GM21423 (cell line): ENCODE measurements around the gene THSD4.

Source experiments
- ATAC-seq: cut with Tn5 transposase; IDR thresholded peaks from one replicate; pipeline ENCODE4 v1.9.1; 2021; ENCODE audit warnings: mild to moderate bottlenecking, moderate library complexity; ENCODE audit not compliant: unreplicated experiment

Gene THSD4

DNA sequence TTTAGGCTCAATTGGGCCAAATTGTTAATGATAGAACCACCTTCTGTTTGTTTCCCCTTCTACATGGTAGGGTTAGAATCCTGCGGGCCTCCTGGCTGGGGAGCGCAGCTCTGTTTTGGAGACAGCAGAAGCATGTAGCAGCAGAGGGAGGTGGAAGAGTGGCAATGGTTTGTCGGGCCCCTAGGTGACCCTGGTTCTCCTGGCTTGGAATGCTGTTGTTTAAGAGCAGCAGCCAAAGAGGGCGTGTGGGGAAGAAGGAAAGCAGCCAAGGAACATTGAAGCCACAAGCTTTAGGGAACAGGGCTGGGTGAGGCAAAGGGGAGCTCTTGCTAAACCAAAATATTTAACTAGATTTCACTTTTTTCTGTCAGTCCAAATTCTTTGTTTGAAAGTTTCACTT, 481.4 kb downstream of the THSD4 start:
- no peak for ATAC-seq

DNA sequence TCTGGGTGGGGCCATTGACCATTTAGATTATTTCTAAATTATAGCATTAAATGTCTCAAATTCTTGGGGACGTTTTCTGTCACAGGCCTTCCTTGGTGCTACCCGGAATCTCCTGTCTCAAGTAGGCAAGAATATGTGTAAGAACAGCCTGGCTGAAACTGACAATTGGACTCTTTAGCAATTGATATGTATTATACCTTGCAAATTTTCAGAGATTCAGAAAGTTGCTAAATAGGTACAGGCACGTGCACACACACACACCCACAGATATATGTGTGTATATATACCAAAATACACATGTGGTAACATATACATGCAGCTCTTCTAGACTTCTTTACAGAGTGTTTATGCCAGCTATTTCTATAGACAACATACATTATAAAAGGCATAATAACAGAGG, 481.9 kb downstream of the THSD4 start:
- ATAC-seq, result no peak

DNA sequence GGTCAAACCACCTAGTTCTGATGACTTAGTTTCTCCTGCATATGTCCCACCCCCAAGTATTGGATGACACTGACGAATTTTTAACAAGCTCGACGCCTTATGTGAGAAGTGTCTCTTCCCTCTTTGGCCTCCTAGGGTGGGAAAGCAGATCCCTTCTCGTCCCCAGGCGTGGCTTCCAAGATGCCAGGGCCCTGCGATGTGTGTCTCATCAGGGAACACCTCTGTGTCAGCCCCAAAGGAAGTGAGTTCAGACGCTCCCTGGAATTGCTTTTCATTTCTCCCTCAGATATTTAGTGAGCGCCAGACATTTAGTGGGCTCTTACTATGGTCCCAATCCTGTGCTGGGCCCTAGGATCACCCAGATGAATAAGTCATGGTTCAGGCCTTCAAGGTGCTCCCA, 482.4 kb downstream of the THSD4 start:
- ATAC-seq, result no peak

DNA sequence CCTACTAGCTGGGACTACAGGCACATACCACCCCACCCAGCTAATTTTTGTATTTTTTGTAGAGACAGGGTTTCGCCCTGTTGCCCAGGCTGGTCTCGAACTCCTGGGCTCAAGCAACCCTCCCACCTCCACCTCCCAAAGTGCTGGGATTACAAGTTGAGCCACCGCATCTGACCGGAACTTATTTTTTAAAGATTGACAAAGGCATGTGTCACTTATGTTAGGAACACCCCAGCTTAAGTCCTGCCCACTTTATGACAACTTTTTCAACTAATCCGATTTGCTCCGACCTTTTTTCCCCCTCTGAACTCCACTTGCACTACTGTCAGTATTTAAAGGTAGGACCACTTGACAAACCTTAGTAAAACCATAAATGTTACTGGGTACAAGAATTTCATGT, 483.5 kb downstream of the THSD4 start:
- ATAC-seq, result no peak

DNA sequence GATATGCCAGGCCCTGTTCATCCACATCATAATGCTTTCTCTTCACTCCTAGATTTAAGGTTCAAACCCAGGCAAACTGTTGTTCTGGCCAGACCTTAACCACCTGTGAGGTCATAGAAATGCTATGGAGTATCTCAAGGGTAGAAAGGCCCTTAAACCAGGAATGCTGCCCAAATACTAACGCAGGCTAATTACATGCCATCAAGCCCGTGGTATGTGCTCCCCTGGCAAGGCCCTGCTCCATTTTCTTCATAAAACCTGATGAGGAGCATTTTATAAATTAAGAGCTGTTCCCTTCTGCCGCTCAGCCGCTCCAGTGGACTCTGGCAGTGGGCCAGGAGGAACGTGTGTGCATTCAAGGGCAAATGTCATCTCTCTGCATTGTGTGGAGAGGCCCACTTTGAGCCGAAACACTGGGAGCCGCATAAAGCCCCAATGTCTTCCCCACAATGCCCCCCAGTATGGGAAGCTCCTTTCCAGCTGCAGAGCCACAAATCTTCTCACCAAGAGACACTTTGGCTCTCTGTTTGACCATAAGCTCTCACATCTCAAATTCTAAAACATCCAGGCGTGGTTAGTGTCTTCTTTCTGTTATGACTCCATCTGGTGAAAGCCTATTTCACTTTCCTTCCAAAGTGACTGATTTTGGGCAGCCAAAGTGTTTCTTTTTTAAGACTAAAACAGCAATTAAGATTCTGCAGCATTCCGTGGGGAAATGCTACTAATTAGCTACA, 484.3 kb downstream of the THSD4 start:
- ATAC-seq, result no peak

DNA sequence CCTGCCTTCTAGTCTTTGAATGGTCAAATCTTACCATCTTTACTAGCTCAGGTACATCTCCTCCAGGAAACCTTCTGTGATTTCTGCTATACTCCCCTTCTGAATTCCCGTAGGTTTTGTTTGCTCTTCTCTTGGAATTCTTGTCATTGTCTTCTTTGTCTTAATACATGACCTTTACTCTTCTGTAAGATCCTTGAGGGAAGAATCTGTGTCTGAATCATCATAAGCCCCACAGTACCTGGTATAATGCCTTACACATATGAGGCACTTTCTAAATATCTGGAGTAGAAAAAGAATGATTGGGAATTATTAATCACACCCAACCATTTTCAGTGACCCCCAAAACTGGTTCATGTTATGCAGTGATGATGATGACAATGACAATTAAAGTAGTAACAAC, 485.0 kb downstream of the THSD4 start:
- ATAC-seq, result no peak

DNA sequence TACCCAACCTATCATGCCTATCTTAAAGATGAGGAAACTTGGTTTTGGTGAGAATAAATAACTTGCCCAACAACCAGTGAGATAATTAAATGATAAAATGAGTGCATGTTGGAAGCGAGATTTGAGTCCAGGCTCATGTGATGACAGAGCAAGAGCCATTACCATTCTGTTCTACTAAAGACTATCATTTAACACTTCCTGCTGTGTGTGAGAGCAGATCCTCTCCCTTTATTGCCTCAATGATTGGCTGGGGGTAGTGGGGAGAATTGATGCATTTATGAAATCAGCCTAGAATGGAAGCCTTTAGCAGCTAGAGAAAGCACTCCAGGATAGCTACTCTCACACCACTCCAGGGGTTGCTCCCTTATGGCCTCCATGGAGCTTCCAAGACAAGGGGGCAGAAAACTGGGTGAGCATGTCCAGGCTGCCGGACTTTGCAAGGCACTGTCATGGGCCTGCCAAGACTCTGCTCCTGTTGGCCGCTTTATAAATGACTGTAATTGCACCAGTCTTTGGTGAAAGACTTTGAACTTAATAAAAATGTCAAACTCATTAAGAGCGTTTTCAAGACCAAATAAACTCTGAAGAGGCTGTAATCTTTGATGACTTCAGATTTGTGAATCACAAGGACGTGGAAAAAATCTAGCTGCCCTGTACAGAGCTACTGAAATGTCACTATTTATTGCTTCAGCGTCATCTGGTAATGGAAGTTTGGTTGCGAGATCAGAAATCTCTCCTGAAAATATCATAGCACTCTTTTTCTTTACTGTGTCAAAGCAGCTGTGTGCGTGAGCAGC, 486.0 kb downstream of the THSD4 start:
- no peak for ATAC-seq

DNA sequence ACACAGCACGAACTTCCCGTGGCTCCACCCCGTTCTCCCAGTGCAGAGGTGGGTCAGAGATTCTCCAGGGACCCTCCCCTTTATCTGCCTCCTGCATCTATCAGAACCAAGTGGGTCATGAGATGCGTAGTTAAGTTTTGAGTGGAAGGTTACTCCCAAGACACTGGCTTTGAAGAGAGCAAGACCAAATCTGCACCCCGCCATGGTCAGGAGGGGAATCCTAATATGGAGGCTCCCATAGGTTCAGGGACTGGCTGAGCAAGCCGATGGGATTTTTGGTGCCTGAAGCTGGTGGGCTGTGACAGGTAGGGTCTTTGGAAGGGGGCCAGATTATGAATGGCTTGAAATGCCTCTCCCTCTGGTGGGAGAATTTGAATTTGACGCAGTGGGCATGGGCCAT, 488.1 kb downstream of the THSD4 start:
- no peak for ATAC-seq

- ATAC-seq, result no peak
These were observed 492.1 kb downstream of the THSD4 start for GRCh38 chr15:71607383-71607782.

DNA sequence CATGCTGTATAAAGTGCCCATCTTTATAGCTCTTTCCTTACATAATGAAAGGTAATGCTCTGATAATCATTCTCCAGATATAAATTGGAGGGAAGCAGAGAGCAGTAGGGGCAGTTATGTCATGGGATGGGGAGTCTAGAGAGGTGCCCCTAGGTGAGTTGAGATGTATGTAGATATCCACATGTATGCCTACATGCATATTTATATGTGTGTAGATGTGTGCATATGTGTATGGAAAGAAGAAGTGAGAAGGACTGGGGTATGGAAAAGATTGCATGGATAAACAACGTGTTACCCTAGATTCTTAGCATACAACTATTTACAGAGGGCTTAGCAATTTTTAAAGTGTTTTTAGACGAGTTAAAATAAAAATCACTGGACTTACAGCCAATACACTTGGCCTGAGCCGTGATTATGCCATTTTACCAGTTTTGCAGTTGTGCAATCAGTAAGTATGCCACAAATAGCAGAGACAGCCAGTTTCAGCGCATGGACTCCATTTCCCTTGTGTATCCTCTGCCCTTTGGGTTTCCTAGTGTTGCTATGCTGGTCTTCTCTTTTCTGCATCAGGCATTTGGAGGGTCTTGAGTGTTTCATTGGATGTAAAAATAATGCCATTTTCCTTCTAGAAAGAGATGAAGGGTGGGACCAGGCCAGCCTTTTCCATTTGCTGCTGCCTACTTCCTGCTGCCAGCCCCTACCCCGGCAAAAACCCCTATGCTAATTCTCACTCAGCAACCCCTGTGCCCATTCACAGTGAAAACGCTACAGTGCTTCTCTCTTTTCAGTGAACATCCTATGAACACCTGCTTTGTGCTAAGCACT, 495.7 kb downstream of the THSD4 start:
- ATAC-seq, result no peak

GRCh38 chr15:71611553-71612396, 496.5 kb downstream of the THSD4 start:
- no peak for ATAC-seq

DNA sequence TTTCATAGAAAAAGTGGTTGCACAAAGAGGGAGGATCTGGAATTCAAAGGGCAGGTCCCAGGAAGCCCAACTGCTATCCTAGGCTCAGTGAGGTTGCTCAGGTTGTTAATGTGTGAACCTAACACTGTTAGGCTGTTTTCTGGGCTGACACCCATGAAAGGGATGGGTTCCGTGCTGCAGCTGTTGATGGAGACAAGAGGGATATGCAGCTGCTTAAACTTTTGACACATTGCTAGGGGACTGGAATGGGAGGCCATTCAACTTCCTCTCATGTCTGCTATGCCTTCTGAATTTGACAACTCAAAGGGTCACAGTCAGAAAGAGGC, 497.1 kb downstream of the THSD4 start:
- ATAC-seq, result no peak

GRCh38 chr15:71612869-71613268, 497.6 kb downstream of the THSD4 start:
- no peak for ATAC-seq

DNA sequence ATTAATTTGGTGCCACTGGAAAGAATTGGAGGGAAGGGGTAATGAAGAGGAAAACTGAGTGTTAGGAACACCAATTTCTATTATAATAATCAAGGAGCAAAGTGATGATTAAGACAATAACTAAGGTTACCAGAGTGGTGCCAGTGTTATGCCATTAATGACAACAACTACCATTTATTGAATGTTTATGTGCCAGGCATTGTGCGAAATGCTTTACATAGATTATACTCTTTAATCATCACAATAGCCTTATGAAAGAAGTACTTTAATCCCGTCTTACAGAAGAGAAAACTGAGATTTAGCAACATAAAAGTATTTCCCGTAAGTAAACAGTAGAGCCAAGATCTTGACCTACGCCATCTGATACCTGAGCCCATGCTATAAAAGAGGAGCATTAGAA, 507.8 kb downstream of the THSD4 start:
- ATAC-seq, result no peak

GRCh38 chr15:71626596-71627088, 511.4 kb downstream of the THSD4 start:
- ATAC-seq, result no peak

DNA sequence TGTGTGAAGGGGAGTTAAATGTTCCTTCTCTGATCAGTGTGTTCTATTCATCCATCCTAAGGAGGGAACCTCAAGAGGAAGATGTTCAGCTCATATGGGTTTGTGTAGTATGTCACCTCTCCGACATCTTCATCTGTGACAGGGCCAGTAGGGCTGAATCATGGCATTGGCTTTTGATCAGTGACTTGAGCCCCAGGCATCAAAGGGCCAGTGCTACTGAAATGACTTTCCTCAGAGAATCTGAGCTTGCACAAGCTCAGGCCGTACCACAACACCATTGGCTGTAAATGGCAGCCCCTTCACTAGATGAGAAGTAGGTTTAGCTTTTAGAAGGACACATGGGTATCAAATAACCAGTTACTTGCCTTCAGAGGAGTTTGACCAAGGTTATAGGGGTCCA, 511.9 kb downstream of the THSD4 start:
- no peak for ATAC-seq

DNA sequence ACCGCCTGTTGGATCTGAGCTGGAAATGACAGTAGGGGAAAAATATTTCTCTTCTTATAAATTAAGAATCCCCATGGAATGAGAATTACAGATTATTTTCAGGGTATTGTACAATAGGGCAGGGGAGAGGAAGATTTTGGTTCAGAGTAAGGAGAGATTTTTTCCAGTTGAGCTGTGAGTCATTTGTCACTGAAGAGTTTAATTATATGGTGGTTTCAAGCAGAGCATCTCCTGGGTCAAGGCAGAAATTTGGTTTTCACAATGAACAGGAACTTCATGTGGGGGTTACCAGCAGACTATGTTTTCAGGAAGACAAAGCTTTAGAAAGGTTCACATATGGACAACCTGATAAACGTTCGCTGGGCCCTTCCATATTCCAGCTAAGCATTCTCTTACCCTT, 512.3 kb downstream of the THSD4 start:
- ATAC-seq, result no peak

GRCh38 chr15:71628988-71629770, 513.9 kb downstream of the THSD4 start:
- ATAC-seq, result no peak

- ATAC-seq, result no peak
These were observed 514.7 kb downstream of the THSD4 start for GRCh38 chr15:71629781-71630474.
